SKM-1 (cell line): Measurements from ENCODE around the gene SND1.

Experiments
- DNase-seq: peaks from one replicate; lab custom pipeline; 2025; ENCODE audit not compliant: unreplicated experiment; lab: John Stamatoyannopoulos, UW

Gene SND1

GRCh38 chr7:127903892-127904669 lies 252.1 kb downstream of the SND1 start:
- no peak for DNase-seq

DNA sequence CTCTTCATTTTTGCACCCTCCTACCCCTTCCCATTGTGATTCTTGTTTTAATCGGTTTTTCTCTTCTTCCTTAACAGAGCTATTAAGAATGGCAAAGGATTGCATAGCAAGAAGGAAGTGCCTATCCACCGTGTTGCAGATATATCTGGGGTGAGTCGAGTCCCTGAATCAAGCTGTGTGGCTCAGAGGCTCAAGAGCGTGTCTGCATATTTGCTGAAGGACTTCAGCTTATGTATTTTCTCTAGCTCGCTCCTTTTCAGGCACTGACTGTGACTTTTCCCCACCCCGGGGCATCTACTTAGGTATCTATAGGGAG lies 252.6 kb downstream of the SND1 start:
- no peak for DNase-seq

DNA sequence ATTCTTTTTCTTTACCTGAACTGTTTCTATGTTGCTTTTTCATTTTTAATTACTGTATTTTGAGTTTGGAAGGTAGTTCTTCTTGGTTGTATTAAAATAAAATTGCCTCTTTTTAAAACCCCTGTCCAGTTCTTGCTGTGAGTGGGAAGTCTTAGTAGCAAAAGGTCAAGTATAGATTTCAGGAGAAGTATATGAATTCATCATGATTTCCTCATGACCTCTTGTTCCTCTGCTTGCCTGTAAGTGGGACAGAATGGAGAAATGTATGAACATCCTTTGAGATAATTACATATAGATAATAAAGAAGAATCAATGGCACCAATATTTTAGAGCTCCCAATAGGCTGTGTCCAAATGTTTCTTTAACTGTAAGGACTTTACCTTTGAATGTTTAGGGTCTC lies 253.0 kb downstream of the SND1 start:
- no peak for DNase-seq

GRCh38 chr7:127905491-127906330 lies 253.7 kb downstream of the SND1 start:
- no peak for DNase-seq

DNA sequence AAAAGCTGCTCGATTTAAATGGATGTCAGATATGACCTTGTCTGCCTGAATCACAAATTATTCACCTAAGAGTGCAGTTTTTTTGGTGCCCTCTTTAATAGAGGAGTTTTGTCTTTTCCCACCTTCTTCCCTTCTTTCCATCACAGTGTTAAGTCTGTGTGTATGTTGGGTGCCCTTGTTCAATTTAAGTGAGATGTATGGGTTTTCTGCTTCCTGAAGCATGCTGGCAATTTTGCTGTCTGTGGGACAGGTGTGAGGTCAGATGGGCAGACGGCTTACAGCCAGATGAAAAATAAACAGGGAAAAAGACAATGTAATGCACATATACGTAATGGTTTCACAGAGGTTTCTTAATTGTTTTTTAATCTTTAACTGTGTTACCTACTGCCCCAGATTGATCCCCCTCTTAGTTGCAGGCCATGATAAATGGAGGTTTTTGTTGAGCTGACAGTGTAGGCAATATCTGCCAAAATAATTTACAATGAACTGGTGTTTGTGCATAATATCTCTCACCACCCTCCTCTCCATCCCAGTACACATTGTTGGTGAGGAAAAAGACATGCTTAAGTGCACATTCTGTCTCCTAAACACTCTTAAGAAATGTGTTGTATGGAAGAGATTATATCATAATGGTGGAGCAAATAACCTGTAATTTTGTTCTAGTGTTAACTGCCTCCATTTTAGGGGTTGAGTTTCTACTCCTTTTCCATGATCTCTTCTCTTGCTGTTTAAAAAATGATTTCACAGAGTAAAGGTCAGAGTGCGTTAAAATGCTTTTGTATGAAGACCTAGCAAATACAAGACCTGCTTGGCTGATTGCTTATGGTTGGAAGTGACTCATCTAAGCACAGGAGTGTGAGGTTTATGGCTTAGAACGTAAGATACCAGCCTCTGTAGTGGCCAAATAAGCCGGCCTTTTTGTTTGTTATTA lies 255.4 kb downstream of the SND1 start:
- DNase-seq = no peak

DNA sequence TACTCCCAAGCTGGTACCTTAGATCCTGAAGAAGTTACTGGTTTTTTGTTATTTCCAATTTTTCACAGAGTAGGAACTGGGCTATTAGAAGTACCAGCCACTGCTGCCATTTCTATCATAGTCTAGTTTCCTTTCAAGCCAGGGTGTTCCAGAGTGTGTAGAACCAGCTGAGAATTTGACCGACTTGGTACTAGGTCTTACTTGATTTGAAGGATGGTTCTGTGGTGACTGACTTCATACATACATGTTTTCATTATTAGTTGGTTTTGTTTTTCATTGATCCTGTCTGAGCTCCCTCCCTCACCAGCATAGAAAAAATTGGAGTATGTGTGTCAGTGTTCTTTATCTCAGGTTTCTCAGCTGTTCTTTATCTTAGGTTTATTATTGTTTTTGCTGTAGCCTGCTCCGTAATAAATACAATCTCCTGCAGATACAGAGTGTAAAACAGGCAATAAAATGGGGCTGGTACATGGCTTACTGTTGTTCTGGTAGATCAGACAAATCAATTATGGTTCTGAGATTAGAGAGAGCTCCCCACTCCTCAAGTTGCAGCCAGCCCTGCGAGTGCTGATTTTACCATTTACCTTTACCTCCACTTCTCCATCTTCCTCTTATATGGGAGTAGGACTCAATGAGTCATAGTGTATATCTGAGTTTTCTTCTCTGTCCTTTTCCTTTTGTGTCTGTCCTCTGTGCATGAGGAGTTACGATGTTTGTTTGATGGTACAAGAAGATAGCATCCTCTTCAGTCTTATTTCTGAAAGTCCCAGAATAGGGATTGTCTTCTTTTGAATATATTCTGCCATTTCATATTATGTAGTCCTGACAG lies 256.6 kb downstream of the SND1 start:
- DNase-seq = no peak

GRCh38 chr7:127909424-127910152 lies 257.6 kb downstream of the SND1 start:
- no peak for DNase-seq

DNA sequence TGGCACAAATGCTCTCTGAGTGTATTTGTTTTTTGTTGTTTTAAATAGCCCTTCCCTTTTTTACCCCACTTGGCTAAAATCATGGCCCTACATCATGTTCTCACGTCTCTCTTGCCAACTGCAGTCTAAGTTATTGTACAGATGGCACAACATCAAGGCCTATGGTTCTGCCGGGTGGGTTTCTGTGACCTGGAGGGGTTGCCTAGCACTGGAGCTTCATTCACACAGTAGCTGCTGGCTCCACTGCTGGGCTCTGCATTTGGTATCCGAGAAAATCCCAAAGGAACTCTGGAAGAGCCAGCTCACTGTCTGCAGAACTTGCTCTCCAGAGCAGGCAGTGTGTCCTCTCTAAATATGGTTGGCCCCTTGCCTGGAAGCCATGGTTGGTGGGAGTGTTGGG lies 258.7 kb downstream of the SND1 start:
- no peak for DNase-seq

GRCh38 chr7:127911968-127912511 lies 260.0 kb downstream of the SND1 start:
- DNase-seq = no peak

DNA sequence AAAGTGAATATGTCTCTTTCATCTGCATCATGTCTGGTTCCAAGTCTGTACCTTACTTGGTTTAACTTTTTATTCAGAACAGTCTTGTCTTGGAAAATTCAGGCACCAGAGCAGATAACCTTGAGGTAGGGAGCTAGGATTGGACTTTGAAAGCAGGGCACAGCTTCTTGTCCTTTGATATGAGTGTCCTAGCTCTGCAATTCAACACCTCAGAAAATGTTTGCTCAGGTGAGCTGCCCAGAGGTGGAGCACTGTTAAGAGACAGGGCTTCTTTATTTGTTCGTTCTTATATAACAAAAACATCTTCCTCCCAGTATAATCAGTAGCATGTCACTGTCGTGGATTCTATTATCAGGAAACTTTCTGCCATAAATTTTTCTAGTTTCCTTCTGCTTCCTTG lies 260.9 kb downstream of the SND1 start:
- DNase-seq = no peak

DNA sequence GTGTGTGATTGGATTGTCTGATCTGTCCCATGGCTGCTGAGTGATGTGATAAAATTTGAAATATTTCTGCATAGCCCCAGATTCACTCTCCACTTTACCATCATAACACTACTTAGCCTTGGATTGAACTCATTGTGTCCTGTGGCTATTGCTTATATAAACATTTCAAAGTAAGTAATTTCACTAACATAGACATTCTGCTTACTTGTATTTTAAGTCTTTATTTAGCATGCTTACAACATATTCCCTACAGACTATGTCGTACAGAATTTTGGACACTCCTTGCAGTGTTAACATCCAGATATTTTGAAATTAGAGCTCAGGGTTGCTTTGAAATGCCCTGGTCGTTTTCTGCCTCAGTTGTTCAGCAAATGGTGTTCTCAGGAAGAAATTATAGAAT lies 261.7 kb downstream of the SND1 start:
- no peak for DNase-seq

DNA sequence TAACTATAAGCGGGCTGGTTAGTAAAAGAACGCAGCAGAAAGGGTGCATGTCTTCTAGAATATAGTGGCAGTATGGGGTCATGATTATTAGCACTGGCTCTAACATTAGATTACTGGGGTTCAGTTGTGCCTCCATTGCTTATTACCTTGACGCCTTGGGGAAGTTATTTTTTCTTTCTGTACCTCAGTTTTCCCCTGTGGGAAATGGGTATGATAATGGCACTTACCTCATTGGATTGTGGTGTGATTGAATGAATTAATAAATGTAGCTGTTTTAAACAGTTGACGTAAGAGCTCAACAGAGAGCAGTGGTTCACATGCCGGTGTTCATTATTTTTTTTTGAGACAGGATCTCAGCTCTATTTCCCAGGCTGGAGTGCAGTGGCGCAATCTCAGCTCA lies 262.7 kb downstream of the SND1 start:
- no peak for DNase-seq

GRCh38 chr7:127916735-127917134 lies 264.7 kb downstream of the SND1 start:
- no peak for DNase-seq

DNA sequence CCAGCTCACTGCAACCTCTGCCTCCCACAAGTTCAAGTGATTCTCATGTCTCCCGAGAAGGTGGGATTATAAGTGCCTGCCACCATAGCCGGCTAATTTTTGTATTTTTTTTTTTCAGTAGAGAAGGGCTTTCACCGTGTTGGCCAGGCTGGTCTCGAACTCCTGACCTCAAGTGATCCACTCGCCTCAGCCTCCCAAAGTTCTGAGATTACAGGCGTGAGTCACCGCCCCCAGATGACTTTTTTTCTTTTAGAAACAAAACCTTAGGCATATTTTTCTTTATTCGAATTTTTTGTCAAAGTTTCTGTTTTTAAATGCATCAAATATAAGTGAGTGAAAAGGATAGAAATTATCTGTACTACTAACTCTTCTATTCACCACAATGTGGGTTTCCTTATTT lies 266.1 kb downstream of the SND1 start:
- no peak for DNase-seq

DNA sequence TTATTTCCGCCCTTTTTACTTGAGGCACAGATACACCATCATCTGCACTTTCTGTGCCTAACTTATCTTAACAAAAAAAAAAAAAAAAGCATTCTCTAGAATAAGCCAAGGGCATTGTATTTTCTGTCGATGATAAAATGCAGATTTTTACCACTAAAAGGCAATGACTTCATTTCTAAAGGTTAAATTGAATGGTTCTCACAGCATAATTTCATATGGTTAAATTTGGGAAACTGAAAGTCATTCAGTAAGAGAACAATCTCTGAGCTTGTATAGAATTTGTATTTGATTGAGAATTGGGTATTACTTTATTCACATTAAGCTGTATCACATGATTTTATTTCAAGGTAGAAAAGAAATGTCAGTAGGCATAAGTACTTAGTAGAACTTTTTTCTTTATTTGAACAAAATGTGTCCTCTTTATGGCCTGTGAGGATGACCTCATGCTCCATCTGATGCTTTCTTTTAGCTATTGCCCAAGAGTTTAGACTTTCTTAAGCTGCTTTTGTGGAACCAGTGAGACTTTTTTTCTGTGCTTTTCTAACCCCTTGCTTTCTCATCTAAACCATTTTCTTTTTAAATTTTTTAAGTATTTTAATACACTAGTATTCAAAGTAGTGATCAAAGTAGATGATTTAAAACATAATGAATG lies 268.9 kb downstream of the SND1 start:
- DNase-seq = peak; percentile 30

GRCh38 chr7:127922656-127923055 lies 270.7 kb downstream of the SND1 start:
- DNase-seq = no peak

- DNase-seq = no peak
Observed at GRCh38 chr7:127924874-127925273, 272.9 kb downstream of the SND1 start.

GRCh38 chr7:127927348-127927696 lies 275.3 kb downstream of the SND1 start:
- DNase-seq = no peak

DNA sequence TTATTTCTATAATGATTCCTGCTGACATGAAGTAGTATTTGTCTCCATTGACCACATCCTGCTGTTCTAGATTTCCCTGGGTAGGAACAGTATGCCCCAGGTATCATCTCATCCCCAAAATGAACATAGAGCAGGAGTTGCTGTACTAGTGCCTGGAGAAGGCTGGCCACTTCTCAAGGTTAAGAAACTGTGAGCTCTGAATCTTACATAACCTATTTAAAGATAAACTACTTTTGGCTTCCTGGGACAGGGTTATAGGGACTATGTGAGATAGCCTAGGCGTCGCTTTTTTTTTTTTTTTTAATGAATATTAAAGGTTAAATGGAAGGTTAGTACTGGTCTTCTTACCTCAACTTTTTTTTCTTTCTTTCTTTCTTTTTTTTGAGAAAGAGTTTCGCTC lies 276.2 kb downstream of the SND1 start:
- no peak for DNase-seq
